ENCODE measurements around the gene MPG.

MPG gene

GRCh38 chr16:89391-90302 is 11.6 kb downstream of the MPG start:
- H3K27ac ChIP-seq: no peak overlapping the region
- no peak for TF ChIP-seq ZFX (IDR thresholded peaks at IDR 0.05; ENCODE audit: borderline replicate concordance)
- TF ChIP-seq, protein P1, sequence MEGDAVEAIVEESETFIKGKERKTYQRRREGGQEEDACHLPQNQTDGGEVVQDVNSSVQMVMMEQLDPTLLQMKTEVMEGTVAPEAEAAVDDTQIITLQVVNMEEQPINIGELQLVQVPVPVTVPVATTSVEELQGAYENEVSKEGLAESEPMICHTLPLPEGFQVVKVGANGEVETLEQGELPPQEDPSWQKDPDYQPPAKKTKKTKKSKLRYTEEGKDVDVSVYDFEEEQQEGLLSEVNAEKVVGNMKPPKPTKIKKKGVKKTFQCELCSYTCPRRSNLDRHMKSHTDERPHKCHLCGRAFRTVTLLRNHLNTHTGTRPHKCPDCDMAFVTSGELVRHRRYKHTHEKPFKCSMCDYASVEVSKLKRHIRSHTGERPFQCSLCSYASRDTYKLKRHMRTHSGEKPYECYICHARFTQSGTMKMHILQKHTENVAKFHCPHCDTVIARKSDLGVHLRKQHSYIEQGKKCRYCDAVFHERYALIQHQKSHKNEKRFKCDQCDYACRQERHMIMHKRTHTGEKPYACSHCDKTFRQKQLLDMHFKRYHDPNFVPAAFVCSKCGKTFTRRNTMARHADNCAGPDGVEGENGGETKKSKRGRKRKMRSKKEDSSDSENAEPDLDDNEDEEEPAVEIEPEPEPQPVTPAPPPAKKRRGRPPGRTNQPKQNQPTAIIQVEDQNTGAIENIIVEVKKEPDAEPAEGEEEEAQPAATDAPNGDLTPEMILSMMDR (IDR thresholded peaks at IDR 0.05): no peak

GRCh38 chr16:91484-91883 is 13.5 kb downstream of the MPG start:
- H3K27ac ChIP-seq: no peak overlapping the region

DNA sequence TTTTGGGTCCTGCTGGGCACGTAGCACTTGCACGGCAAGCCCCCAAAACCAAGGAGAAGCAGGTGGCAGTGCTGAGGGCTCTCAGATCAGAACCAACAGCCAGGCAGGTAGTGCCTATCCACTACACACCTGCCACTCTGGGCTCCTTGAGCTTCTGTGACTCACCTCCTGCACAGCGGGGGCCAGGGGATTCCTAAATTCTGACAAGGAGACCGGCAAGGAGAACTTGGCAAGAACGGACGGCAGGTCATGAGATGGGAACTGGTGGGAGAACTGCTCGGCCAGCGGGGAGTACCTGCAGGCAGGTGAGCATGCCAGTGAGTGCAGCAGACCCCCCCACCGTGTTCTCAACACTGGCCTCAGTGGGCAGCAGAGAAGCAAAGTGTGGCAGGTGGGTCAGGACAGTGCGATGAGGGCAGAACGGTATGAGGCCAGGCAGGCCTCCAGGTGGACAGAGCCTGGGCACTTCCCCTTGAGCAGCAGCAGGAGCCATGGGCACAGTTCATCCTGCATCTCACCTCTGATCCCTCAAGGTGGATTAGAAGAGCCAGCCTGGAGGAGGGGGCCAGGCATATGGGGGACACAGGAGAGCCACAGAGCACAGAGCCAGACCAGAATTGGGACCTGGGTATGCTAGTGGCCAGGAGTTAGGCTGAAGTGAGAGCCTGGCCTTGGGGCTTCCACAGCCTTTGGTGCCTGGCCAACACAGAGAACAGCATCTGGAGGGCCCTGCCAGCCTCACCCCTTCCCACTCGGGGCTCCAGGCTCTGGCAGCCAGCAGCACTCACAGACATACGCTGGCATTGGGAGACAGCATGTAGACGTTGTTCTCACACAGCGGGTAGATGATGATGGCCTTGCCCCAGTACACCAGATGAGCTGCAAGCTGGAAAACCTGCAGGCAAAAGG is 14.7 kb downstream of the MPG start:
- no peak for TF ChIP-seq ZFX (IDR thresholded peaks at IDR 0.05; ENCODE audit: borderline replicate concordance)
- TF ChIP-seq, protein P1 (IDR thresholded peaks at IDR 0.05): no peak
- no peak overlapping the region for H3K27ac ChIP-seq

More at GRCh38 chr16:91484-91883, 13.5 kb downstream of the MPG start:
- TF ChIP-seq ZFX (IDR thresholded peaks at IDR 0.05; ENCODE audit: borderline replicate concordance): no peak
- TF ChIP-seq, protein P1 (IDR thresholded peaks at IDR 0.05): no peak

GRCh38 chr16:94918-95265 is 16.9 kb downstream of the MPG start:
- TF ChIP-seq, protein P1 (IDR thresholded peaks at IDR 0.05): no peak
- no peak for TF ChIP-seq ZFX (IDR thresholded peaks at IDR 0.05; ENCODE audit: borderline replicate concordance)
- no peak overlapping the region for H3K27ac ChIP-seq

- TF ChIP-seq, protein P1 (IDR thresholded peaks at IDR 0.05): peak; percentile 99
- no peak for TF ChIP-seq ZFX (IDR thresholded peaks at IDR 0.05; ENCODE audit: borderline replicate concordance)
These were observed 18.9 kb downstream of the MPG start for GRCh38 chr16:96935-97381.

GRCh38 chr16:97822-98221 is 19.8 kb downstream of the MPG start:
- TF ChIP-seq, protein P1 (IDR thresholded peaks at IDR 0.05): no peak
- TF ChIP-seq ZFX (IDR thresholded peaks at IDR 0.05; ENCODE audit: borderline replicate concordance): no peak
- no peak overlapping the region for H3K27ac ChIP-seq

More at GRCh38 chr16:96935-97381, 18.9 kb downstream of the MPG start:
- no peak overlapping the region for H3K27ac ChIP-seq
